Aorta (tissue), 5 donors: ENCODE data around the gene MMP12. TPM values are rescaled to one million over a fixed set of nuclear protein-coding genes. Genes with fewer than 3 reads are reported as not detected.

Experiments used
- ATAC-seq: fragments of 200-7000 bp; cut with Tn5 transposase; one replicate; pipeline ENCODE4 v1.9.1; 2022; ENCODE audit warnings: moderate library complexity; ENCODE audit not compliant: low FRiP score
- DNase-seq, 2 donors: peaks; one replicate each; pipeline ENCODE4 v3.0.0-alpha.2; 2020
- H3K27ac ChIP-seq, 2 donors: one replicate each; pipeline ENCODE4 v1.5.1; 2013; ENCODE audit warnings: low read length in 2 of 2, mild to moderate bottlenecking in 2 of 2, moderate library complexity in 2 of 2, control low read depth in 1 of 2, inconsistent platforms in 1 of 2, low read depth in 1 of 2
- H3K27me3 ChIP-seq, 2 donors: one replicate each; pipeline ENCODE4 v1.6.1; 2013; ENCODE audit warnings: control low read depth in 1 of 2, low read length in 1 of 2, mild to moderate bottlenecking in 1 of 2, moderate library complexity in 1 of 2; ENCODE audit not compliant: insufficient read depth in 2 of 2, control insufficient read depth in 1 of 2
- H3K36me3 ChIP-seq, 2 donors: one replicate each; pipeline ENCODE4 v1.6.1; 2013; ENCODE audit warnings: control low read depth in 1 of 2, low read length in 1 of 2, mild to moderate bottlenecking in 1 of 2; ENCODE audit not compliant: insufficient read depth in 2 of 2, control insufficient read depth in 1 of 2
- H3K4me1 ChIP-seq, 2 donors: one replicate each; pipeline ENCODE4 v1.6.1; 2013; ENCODE audit warnings: low read length in 2 of 2, control low read depth in 1 of 2, mild to moderate bottlenecking in 1 of 2, moderate library complexity in 1 of 2; ENCODE audit not compliant: insufficient read depth in 2 of 2, control insufficient read depth in 1 of 2
- H3K4me3 ChIP-seq, 2 donors: one replicate each; pipeline ENCODE4 v1.5.1; 2013; ENCODE audit warnings: low read length in 2 of 2, control low read depth in 1 of 2, mild to moderate bottlenecking in 1 of 2
- H3K9me3 ChIP-seq: one replicate; pipeline ENCODE4 v1.6.1; 2013; ENCODE audit warnings: mild to moderate bottlenecking, low read length; ENCODE audit not compliant: control insufficient read depth
- WGBS, 2 donors: extraction: QIAGEN DNeasy Blood & Tissue Kit; methylation state at CpG; one replicate each; pipeline ENCODE4 v1.1.7; 2013; 5-methylcytosine and 5-hydroxymethylcytosine counted together
- intact Hi-C, 2 donors: fragments of 100-400 bp; cut with DNase I; formaldehyde crosslinking; loops; one replicate each; pipeline versions ENCODE4 v1.14.2 to v1.15.0; 2022
- polyA plus RNA-seq, 2 donors: library from polyadenylated mRNA; stranded (reverse); fragments of 200-250 nt; gene quantifications; one replicate each; pipeline ENCODE4 v1.2.3, GENCODE V29; 2013
- total RNA-seq, 2 donors: library from RNA; stranded (reverse); fragmentation: NEBNext Ultra II Directional; extraction: Animal tissue kit (Norgen Biotek cat#: 25700); gene quantifications; one replicate each; pipeline ENCODE4 v1.2.1, GENCODE V29; 2021
- donor health status: healthy with polysubstance abuse.
- donor health status: Bipolar disorder and iron deficiency.
- donor health status: DM: no; HTN: no; CAD: no.
- donor health status: DM: no; HTN: no; CAD: no.
- donor health status: DM: yes; HTN: yes; CAD: no.

MMP12 gene
- total and polyA plus RNA-seq, 4 donors, result 0.23 to 1.4 (median 0.75) TPM; not detected in 1

DNA sequence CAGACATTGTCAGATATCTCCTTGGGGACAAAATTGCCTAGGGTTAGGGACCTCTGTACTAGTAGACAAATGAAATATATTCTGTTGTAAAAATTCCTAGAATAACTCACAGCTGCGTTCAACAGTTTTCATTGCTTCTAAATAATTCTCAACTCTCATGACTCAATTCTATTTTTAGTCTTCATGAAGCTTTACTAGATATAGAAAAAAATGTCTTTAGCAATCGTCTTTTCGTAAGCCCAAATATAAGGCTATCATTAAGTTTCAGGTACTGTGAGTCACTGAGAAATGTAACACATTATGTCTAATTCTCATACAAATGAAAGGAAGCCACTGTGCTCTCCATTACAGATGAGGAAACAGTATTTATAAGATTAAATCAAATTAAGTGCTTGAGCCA is 6.4 kb downstream of the MMP12 start:
- intact Hi-C loops, result no loop called here
- no peak overlapping the region for H3K4me3 ChIP-seq
- H3K4me1 ChIP-seq, result peaks cover 0 to 2% of the 10 kb centered on the region in 2 donors
- 8 to 9% methylated on average over 3 of the region's 3 CpGs for WGBS, 2 donors
- H3K9me3 ChIP-seq, result no peaks in the 10 kb centered on the region
- H3K36me3 ChIP-seq, result no peaks in the 10 kb centered on the region
- H3K27me3 ChIP-seq, result no peaks in the 10 kb centered on the region
- ATAC-seq (no peak), DNase-seq (no peak)
- no peak overlapping the region for H3K27ac ChIP-seq

GRCh38 chr11:102864724-102865123 is 10.1 kb downstream of the MMP12 start:
- H3K27ac ChIP-seq, result no peak overlapping the region
- intact Hi-C loops, result no loop called here
- ATAC-seq, result no peak

GRCh38 chr11:102853956-102854355 is 20.8 kb downstream of the MMP12 start:
- no peak for ATAC-seq
- 74 to 86% methylated on average over 2 of the region's 2 CpGs for WGBS, 2 donors

More at GRCh38 chr11:102864724-102865123, 10.1 kb downstream of the MMP12 start:
- Histone ChIP-seq H3K9me3 (no peaks in the 10 kb centered on the region), H3K36me3 (no peaks in the 10 kb centered on the region), H3K4me1 (peaks cover 0 to 2% of the 10 kb centered on the region in 2 donors), H3K4me3 (no peak overlapping the region), H3K27me3 (no peaks in the 10 kb centered on the region)
- no peak for DNase-seq
- WGBS, 2 donors, result 60 to 72% methylated on average over 1 of the region's 1 CpG

GRCh38 chr11:102853055-102853454 is 21.7 kb downstream of the MMP12 start:
- no peaks in the 10 kb centered on the region for H3K4me1 ChIP-seq
- no peak for DNase-seq
- intact Hi-C loops, result no loop called here
- H3K27ac ChIP-seq, result no peak overlapping the region
- ATAC-seq, result no peak
- no peaks in the 10 kb centered on the region for H3K27me3 ChIP-seq
- no peak overlapping the region for H3K4me3 ChIP-seq
- H3K9me3 ChIP-seq, result no peaks in the 10 kb centered on the region
- no peaks in the 10 kb centered on the region for H3K36me3 ChIP-seq
- 82 to 84% methylated on average over 3 of the region's 3 CpGs for WGBS, 2 donors

More at GRCh38 chr11:102853956-102854355, 20.8 kb downstream of the MMP12 start:
- no peak for DNase-seq
- Histone ChIP-seq H3K27me3 (no peaks in the 10 kb centered on the region), H3K27ac (no peak overlapping the region), H3K4me3 (no peak overlapping the region), H3K36me3 (no peaks in the 10 kb centered on the region), H3K4me1 (no peaks in the 10 kb centered on the region), H3K9me3 (no peaks in the 10 kb centered on the region)
- intact Hi-C loops, result no loop called here

DNA sequence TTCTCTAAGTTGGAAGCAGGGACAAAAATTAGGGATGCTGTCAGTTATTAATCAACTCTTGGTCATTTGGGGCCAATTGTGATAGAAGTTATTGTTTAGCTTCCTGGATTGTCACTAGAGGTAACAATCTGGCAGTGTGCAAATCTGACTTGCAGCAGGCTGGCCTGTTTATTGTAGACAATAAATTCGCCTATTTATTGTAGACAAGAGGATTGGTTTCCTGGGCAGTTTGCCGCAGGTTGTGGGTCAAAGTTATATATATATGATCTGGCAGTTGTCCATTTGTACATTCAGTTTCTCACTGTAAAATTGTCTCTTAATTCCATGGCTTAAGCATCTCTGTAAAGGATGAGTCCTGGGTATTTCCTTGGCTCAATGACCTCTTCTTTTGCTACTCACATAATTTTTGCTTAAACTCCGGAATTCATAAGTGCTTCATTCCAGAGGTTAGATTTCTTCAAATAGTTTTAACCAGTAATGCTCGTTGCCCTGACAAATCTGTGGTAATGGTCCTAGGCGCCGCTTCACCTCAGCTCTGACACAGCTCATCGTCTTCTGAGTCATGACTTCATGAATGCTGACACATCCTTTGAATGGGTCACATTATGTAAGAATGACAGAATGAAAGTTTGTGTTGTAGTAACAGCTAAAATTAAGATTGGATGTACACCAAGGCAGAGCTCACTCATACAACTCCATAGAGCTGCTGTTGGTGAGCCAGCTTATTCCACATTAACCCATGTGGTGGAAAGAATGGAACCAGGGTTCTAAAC is 23.6 kb downstream of the MMP12 start:
- Histone ChIP-seq H3K4me1 (no peaks in the 10 kb centered on the region), H3K36me3 (no peaks in the 10 kb centered on the region), H3K27me3 (no peaks in the 10 kb centered on the region), H3K27ac (no peak overlapping the region), H3K9me3 (no peaks in the 10 kb centered on the region), H3K4me3 (no peak overlapping the region)
- no peak for ATAC-seq
- 79 to 83% methylated on average over 7 of the region's 7 CpGs for WGBS, 2 donors
- intact Hi-C loops, result no loop called here
- DNase-seq, result no peak

GRCh38 chr11:102849311-102849710 is 25.5 kb downstream of the MMP12 start:
- Histone ChIP-seq H3K36me3 (no peaks in the 10 kb centered on the region), H3K27me3 (no peaks in the 10 kb centered on the region), H3K4me1 (no peaks in the 10 kb centered on the region), H3K27ac (no peak overlapping the region), H3K4me3 (no peak overlapping the region), H3K9me3 (no peaks in the 10 kb centered on the region)
- WGBS, 2 donors, result 18 to 25% methylated on average over 1 of the region's 1 CpG
- ATAC-seq, result no peak
- intact Hi-C loops, result no loop called here
- DNase-seq, result no peak

DNA sequence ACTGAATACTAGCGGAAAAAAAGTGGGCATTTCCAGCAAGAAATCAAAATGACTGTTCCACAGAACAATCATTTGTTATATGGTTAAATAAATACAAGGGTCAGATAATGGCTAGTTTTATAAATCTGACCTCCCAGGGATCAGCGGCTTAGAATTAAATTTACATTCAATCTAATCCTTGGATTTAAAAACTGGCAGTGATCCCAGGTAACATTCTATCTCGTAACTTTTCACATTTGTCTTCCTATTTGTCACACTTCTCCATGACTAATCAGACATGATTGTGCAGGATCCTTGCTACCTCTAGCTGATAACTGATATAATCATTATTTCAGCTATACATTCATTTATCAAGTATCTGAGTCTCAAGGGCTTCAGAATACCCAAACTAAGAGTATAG is 28.5 kb downstream of the MMP12 start:
- intact Hi-C loops, result no loop called here
- Histone ChIP-seq H3K27ac (no peak overlapping the region), H3K4me1 (no peaks in the 10 kb centered on the region), H3K4me3 (no peak overlapping the region), H3K36me3 (no peaks in the 10 kb centered on the region), H3K9me3 (peaks cover 1% of the 10 kb centered on the region), H3K27me3 (no peaks in the 10 kb centered on the region)
- WGBS, 2 donors, result 28 to 39% methylated on average over 3 of the region's 3 CpGs
- ATAC-seq (no peak), DNase-seq (no peak)

DNA sequence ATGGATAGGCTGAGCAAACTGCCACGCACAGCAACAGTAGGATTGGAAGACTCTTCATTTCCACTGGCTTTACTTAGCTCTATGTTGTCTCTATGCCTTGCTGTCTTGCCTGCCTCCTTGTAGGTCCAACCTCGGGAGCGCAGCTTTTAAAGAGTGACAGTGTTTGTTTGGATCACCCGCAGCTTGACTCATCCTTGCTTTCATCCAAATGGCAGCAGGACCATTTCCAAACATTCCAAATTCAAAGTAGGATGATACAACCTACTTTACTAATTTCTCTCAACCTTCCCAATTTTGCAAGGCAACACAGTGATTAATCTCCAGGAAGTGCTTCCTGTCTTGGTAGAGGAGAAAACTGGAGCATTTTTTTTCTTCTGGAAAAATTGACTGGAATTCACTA is 31.3 kb downstream of the MMP12 start, which contains the start of gene MMP3:
MMP3 (minus strand) TSS at position 121 of the 400 bp plus-strand sequence; CDS start at position 58, 63 bp downstream.
- WGBS, 2 donors, result 82 to 88% methylated on average over 4 of the region's 4 CpGs
- intact Hi-C loops, result no loop called here
- Histone ChIP-seq H3K27me3 (no peaks in the 10 kb centered on the region), H3K4me1 (no peaks in the 10 kb centered on the region), H3K36me3 (no peaks in the 10 kb centered on the region), H3K9me3 (peaks cover 1% of the 10 kb centered on the region), H3K27ac (no peak within 1 kb of the TSS), H3K4me3 (no peak within 1 kb of the TSS)
- no peak for ATAC-seq
- no peak for DNase-seq

DNA sequence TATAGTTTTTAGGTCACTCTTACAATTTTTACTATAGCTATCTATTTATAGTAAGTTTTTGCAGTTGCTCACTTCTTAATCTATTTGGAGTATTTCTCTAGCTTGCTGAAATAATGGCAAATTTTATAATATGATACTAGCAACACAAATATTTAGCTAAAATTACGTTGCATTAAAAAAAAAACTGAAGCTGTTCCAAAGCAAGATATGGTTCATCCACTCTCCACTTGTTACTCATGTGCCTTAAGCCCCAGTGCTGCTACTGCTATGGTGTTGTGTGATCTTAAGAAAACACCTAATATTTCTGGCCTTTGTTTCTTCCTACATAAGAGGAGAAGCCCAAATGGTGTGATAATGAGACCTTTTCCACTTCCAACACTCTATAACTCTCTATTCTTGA is 31.9 kb downstream of the MMP12 start:
- Histone ChIP-seq H3K36me3 (no peaks in the 10 kb centered on the region), H3K27ac (no peak overlapping the region), H3K4me3 (no peak overlapping the region), H3K4me1 (no peaks in the 10 kb centered on the region), H3K9me3 (peaks cover 1% of the 10 kb centered on the region), H3K27me3 (peaks cover 0 to under 1% of the 10 kb centered on the region in 2 donors)
- WGBS, 2 donors, result 2 to 14% methylated on average over 1 of the region's 1 CpG
- DNase-seq (no peak), ATAC-seq (no peak)
- intact Hi-C loops, result no loop called here
